GM19023 (cell line): Measurements from ENCODE around the gene EPHA1.
A peak's percentile ranks its signal among the peaks of the same experiment; 100 is the strongest.

Experiments
- ATAC-seq: cut with Tn5 transposase; IDR thresholded peaks from one replicate; pipeline ENCODE4 v1.9.1; 2021; ENCODE audit warnings: mild to moderate bottlenecking, moderate library complexity; ENCODE audit not compliant: unreplicated experiment

The EPHA1 gene

DNA sequence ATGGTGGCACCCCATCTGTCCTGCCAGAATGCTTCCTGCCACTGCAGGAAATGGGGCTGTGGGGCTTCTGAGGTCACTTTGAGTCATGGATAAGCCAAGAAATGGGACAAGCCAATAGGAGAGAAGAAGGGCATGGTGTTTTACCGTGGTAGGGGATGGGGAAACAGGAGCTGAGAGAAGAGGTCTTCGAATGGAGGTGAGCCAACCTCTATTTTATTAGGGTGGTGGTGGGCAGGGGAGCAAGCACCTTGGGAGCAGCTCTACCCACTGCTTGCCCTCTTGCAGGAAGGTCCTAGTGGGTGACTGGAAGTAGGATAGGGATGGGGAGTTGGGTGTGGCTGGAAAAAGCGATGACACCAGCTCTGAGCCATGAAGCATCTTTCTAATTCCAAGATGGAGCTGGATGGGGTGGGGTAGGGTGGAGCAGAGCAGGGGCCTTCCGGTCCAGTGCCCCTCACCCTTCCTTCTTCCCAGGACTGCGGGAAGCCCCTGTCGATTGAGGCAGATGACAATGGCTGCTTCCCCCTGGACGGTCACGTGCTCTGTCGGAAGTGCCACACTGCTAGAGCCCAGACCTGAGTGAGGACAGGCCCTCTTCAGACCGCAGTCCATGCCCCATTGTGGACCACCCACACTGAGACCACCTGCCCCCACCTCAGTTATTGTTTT lies 18.4 kb downstream of the EPHA1 start:
- no peak for ATAC-seq

DNA sequence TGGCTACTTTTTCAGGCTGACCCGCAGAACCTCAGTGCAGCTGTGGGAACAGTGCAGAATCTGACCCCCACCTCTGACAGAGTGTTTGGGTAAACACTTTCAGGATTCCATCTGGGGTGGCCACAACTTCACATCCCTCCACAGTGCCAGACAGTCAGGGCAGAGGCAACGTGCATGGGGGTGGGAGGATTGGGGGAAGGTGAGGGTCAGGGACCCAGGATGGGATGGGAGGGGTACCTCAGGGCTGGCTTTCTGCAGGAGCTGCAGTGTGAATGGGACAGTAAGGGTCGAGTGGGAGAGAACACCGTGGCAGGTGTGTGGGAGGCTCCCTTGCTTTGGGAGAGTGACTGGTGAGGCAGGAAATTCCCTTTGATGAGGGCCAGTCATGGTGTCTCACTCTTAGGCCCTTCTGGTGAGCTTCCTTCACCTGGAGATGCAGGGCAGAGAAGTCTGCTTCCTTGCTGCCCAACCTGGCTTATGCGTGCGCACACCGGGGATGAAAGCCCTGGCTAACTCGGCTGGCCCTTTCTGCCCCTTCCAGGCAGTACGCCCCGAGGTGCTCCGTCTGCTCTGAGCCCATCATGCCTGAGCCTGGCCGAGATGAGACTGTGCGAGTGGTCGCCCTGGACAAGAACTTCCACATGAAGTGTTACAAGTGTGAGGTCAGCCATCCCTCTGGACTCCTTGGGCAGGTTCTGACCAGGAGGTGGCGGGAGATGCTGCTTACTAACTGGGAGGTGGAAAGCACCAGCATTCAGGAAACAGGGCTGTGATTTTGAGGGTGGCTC lies 19.1 kb downstream of the EPHA1 start:
- no peak for ATAC-seq

DNA sequence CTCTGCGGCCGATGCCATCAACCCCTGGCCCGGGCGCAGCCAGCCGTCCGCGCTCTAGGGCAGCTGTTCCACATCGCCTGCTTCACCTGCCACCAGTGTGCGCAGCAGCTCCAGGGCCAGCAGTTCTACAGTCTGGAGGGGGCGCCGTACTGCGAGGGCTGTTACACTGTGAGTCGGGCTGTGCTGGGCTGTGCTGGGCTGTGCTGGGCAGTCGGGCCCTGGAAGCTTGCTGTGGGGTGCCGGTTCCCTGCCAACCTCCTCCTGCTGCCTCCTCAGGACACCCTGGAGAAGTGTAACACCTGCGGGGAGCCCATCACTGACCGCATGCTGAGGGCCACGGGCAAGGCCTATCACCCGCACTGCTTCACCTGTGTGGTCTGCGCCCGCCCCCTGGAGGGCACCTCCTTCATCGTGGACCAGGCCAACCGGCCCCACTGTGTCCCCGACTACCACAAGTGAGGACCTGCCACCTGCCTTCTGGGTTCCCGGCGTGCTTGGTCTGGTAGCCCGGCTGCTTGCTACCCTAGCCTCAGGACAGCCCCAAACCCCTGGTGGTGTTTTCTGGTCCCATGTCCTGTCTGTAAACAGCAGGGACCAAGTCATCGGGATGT lies 20.1 kb downstream of the EPHA1 start:
- ATAC-seq: no peak

DNA sequence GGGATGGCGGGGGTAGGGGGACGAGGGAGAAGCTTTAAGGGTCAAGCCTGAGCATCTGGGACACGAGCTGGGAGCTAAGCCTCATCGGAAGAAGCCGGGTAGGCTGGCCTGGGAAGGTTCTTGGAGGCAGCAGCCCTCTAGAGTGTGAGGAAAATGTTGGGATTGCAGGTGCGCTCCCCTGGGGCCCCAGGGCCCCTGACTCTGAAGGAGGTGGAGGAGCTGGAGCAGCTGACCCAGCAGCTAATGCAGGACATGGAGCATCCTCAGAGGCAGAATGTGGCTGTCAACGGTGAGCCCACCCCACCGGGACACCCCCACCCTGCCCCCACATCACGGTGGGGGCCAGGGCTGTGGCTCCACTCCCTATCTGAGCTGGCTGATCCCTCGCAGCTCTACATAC lies 20.6 kb downstream of the EPHA1 start:
- no peak for ATAC-seq

DNA sequence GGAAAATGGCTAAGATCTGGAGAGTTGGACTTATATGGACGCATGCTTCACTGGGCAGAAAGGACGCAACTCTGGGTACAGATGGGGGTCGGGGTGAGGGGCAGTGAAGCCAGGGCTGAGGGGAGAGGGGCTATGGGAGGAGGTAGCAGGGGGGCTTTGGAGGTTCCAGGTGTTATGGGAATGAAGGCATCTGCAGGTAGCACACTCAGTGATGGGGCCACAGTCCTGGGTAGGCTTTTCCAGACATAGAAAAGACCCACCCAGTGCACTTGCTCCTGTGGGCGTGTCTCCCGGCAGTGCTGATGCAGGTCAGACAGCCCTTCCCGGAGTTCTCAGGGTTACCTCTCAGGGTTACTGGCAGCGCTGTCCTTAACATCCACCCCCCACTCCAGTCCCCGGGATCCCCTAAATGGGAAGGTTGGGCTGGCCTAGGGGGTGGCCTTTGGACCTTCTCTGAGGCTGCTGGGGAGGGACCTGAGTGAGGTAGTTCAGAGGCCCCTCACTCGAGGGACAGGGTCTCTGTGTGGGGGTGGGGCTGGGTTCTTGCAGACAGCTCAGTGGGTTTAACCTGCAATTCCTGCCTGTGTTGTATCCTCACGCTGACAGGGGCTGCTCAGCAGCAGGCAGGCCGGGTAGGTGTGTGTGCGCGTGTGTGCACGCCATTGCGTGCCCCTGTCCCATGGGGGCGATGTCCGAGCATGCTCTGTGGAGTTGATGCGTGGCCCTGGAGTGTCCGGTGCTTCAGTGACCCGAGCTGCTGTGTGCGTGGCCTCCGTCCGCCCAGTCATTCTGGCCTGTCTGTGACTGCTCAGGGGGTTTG lies 21.3 kb downstream of the EPHA1 start:
- no peak for ATAC-seq

DNA sequence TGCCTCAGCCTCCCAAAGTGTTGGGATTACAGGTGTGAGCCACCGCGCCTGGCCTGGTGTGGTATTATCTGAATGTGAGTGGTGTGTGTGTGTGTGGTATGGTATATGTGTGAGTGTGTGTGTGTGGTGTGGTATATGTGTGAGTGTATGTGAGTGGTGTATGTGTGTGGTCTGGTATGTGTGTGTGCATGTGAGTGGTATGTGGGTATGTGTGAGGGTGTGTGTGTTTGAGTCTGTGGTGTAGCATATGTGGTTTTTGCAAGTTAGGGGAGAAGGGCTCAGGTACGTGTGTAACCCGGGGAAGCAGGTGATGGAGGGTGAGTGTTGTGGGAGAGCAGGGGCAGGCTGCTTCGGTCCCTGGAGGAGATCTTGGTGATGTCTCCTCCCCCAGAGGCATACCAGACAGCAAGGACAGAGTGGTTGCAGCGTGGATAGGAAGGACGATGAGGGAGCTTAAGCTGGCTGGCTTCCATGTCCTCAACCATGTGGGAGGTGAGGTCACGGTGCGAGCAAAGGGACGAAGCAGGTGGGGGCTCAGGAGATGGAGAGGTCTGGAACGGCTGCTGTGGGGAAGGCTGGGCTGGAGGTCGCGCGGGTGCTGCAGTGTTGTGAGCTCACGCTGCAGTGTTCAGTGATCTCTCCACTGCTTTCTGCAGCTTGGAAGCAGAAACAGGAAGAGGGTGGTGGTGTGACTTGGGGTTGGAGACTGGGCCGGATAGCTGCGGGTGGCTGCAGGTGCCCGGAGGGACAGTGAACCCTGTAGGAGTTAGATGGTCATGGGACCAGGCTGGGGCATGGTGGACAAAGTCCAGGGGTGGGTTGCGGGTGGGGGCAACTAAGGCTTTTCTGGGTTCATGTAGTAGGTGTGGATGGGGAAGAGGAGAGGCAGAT lies 22.5 kb downstream of the EPHA1 start:
- no peak for ATAC-seq

DNA sequence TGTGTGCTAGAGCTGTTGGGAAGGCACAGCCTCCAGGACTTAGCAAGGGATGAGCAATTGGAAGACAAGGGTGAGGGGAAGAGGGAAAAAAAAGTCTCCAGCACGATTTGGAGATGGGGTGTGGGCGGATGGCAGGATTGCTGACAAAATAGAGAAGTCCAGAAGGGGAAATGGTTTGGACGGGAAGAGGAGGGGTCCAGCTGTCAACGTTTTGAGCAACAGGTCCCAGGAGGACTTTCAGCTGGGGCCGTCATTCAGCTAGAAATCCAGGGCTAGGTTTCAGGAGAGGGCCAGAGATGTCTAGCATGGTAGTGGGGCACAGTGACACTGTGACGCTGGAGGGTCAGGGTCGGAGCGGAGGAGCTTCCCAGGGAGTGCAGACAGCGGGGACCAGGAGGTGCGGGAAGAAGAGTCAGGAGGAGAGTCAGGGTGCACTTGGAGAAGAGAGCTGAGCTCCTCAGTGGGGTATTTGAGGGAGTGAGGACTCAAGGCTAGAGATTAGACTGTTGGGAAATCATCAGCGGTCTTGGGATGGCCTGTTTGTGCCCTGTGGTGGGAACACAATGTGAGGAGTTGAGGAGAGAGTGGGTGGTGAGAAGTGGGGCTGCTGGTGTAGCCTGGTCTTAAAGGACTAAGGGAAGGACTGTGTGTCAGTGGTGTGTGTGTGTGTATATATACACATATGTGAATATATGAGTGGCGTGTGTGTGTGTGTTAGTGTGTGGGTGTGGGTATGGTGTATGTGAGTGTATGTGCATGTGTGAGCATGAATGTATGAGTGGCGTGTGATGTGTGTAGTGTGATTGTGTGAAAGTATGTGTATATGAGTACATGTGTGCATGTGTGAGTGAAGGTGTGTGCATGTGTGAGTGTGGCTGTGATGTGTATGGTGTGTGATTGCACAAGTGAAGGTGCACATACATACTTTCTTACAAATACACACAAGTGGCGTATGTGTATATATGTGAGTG lies 23.7 kb downstream of the EPHA1 start:
- no peak for ATAC-seq

DNA sequence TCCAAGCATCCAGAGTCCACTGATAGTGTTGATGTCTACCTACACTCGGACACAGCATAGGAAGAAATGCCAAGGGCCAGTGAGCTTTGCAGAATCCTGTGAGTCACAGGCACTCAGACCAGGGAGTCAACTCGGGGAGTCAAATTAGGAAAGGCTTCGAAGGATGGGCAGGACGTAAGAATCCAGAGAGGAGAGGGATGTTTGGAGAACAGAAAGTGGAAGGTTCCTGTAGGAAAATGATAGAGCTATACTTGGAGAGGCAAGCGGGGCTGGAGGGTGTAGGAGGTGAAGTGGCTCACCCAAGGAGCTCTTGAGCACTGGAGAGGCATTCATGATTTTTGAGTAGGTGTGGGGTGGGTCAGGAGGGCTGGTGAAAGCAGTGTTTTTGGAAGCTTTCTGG lies 24.5 kb downstream of the EPHA1 start:
- no peak for ATAC-seq

DNA sequence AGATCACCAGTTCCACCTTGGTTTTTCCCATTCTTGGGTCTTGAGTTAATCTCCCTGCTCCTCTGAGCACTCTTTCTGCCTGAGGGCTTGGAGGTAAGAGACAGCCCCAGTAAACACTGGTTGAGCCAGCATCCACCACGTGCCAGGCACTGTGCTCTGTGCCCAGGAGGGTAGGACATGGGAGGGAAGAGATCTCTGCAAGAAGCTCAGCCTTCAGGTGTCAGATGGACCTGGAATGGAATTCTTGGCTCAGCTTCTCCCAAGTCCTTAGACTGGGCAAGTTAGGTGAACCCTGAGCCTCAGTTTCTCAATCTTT lies 25.1 kb downstream of the EPHA1 start:
- no peak for ATAC-seq

DNA sequence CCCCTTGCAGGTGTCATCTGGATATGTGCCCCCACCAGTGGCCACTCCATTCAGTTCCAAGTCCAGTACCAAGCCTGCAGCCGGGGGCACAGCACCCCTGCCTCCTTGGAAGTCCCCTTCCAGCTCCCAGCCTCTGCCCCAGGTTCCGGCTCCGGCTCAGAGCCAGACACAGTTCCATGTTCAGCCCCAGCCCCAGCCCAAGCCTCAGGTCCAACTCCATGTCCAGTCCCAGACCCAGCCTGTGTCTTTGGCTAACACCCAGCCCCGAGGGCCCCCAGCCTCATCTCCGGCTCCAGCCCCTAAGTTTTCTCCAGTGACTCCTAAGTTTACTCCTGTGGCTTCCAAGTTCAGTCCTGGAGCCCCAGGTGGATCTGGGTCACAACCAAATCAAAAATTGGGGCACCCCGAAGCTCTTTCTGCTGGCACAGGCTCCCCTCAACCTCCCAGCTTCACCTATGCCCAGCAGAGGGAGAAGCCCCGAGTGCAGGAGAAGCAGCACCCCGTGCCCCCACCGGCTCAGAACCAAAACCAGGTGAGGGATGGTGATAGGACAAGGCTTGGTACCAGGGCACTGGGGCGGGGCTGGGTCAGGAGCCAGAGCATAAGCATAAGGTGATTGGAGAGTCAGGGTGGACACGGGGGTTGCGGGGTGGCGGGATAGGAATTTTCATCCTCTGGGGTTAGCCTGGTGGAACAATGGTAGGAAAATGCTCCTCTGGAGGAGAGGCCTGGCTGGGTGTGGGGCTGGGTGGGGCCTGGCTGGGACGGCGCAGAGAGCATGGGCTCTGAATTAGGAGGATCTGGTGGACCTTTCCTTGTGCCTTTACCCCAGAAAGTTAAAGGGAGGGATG lies 25.6 kb downstream of the EPHA1 start:
- ATAC-seq: no peak

DNA sequence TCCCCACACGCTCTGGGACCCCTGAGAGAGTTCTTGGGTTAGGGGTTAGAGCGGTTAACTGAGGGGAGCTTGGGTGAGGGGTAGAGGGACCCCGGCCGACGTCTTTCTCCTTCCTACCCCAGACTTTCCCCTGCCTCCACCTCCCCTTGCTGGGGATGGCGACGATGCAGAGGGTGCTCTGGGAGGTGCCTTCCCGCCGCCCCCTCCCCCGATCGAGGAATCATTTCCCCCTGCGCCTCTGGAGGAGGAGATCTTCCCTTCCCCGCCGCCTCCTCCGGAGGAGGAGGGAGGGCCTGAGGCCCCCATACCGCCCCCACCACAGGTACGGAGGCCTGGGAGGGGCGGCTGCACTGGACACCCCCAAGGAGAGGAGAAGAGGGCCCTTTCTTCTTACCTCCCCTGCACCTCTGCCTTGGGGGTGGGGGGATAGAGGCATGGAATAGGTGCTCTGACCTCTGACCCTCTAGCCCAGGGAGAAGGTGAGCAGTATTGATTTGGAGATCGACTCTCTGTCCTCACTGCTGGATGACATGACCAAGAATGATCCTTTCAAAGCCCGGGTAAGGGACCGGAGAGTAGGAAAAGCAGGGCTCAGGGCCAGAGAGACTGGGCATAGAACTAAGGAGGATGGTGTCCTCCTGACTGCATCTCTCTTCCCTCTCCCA lies 26.4 kb downstream of the EPHA1 start:
- ATAC-seq: no peak

DNA sequence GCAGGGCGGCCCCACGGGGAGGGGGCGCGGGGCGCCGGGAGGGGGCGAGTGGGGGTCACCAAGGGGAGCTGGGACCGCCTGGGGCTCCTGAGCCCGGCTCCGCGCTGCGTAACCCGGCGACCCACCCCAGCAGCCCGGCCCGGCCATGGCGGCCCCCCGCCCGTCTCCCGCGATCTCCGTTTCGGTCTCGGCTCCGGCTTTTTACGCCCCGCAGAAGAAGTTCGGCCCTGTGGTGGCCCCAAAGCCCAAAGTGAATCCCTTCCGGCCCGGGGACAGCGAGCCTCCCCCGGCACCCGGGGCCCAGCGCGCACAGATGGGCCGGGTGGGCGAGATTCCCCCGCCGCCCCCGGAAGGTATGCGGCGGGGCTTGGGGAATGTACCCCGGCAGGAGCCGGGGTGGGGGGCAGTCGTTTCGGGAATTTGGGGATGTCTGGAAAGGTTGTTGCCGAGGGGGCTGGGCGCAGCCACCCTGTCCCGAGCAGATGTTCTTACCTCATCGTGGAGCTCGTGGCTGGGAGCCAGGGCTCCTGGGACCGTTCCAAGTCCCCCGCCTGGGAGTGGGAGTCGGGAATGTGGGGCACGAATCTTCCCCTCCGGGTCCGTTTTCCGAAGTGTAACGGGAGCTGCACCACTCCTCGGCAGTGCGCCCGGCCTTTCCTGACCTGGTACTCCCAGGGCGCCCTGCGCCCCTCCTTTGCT lies 27.1 kb downstream of the EPHA1 start:
- ATAC-seq: peak; percentile 17

DNA sequence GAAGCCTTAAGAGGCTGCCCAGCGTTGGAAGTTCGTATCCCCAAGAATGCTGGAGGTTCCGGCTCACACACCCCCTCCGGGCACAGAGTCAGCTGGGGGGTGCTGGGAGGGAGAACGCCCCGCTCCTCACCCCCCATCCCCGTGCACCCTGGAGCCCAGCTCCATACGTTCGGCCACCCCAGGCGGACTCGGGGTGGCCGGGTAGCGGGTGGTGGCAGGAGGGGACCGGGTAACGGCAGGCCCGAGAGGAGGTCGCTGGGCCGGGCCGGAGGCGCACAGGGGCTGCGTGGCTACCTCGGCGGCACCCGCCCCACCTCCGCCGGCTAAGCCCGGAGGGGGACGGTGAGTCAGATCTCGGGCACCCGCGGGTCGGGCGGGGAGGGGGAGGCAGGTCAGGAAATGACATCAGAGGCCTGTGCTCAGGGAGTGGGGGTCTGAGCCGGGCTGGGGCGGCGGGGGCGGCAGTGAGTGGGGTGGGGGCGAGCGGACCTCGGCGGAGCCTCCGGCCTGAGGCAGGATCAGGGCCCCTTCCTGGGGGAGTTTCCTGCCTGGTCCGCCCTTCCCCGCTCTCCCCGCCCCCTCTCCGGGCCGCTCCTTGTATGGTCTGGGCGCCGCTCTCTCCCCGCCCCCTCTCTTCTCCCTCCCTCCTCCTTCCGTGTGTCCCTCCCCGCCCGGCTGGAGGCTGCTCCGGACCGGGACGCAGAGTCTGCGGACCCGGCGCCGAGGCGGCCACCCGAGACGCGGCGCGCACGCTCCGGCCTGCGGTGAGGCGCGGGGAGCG lies 27.8 kb downstream of the EPHA1 start, which contains the start of gene ZYX:
TSS of gene ZYX (plus strand) at position 700 of the 781 bp plus-strand sequence. CDS start 227 bp downstream, outside the sequence.
- peak; percentile 78 for ATAC-seq

DNA sequence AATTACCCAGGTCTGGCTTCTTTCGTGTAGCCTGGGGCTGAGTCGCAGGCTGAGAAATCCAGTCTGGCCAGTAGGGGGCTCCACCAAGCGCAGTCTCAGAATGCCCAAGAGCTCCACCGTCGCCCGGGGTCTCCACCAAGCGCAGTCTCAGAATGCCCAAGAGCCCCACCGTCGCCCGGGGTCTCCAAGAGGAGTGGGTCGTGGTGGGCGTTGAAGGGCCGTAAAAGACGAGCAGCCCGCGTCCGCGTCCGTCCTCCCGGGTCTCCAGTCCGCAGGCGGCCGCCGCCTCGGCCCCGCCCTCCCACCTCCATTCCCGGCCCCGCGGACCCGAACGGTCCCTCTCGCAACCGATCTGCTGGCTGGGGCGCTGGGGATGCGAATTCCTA lies 28.4 kb downstream of the EPHA1 start:
- peak; percentile 57 for ATAC-seq

DNA sequence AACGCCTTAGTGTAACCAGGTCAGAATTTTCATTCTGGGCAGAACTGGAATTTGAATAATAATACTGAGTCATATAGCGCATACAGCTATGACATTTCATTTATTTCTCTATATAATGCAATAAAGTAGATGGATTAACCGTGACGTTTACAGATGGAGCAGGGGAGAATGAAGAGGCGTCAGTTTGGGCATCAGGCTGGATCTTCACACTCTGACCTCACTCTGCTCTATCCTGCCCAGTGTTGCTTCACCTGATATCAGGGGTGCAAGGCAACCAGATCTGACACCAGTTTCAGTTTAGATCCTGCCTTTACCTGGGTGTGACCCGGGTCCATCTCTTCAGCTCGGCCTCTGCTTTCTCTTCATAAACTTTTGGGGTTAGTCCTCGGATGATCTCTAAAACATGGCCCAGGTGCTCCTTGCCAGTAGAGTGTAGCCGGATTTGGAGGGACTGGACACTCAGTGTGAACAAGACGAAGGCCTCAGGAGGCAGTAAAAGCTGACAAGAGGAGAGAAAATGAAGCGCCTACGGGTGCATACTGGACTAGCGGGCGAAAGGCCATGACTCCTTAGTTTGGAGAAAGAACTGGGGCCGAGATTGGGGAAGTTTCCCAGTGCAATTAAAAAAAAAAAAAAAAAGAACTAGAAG lies 28.9 kb downstream of the EPHA1 start:
- no peak for ATAC-seq

DNA sequence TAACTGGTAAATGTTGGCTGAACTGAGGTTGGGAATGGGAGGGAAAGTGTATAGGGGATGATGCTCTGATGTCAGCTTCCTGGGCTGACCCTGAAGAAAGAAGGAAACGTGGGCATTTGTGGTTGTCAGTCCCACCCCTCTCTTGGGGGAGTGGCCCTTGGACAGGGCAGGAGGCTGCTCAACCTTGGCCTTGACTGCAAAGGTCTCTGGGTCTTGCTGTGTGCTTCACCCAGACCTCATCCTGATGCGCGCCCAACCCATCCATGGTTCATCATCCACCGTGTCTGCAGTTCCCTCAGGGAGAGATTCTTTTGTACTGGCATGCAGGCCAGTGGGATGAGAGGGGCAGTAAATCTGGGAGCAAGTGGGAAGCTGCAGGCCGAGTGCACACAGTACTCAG lies 32.3 kb downstream of the EPHA1 start:
- ATAC-seq: no peak
